Measurements from ENCODE around the gene SPNS2. TPM values are rescaled to one million over a fixed set of nuclear protein-coding genes. Genes with fewer than 3 reads are reported as not detected.

SPNS2 gene
- total RNA-seq, 2 donors from 2014 or later, result 7.2 to 16.8 TPM

- no peaks in the 10 kb centered on the region for H3K27me3 ChIP-seq
- no peak overlapping the region for H3K27ac ChIP-seq
- no peak for TF ChIP-seq CTCF (IDR thresholded peaks at IDR 0.05)
- H3K9me3 ChIP-seq, result no peaks in the 10 kb centered on the region
- H3K4me1 ChIP-seq, result peaks cover 0 to 14% of the 10 kb centered on the region in 2 donors
- no peak overlapping the region for H3K4me3 ChIP-seq
- DNase-seq (ENCODE audit: low spot score), result no peak
- peaks cover 81% of the 10 kb centered on the region for H3K36me3 ChIP-seq
These were observed 46.2 kb downstream of the SPNS2 start for GRCh38 chr17:4544951-4545216.

- TF ChIP-seq CTCF (IDR thresholded peaks at IDR 0.05), result no peak
- no peak for DNase-seq (ENCODE audit: low spot score)
- peaks cover 82% of the 10 kb centered on the region for H3K36me3 ChIP-seq
These were observed 46.7 kb downstream of the SPNS2 start for GRCh38 chr17:4545217-4545951.

GRCh38 chr17:4547118-4547906 lies 48.6 kb downstream of the SPNS2 start:
- no peaks in the 10 kb centered on the region for H3K9me3 ChIP-seq

More at GRCh38 chr17:4545217-4545951, 46.7 kb downstream of the SPNS2 start:
- no peak overlapping the region for H3K4me3 ChIP-seq
- peaks cover 0 to 9% of the 10 kb centered on the region in 2 donors for H3K4me1 ChIP-seq
- no peak overlapping the region for H3K27ac ChIP-seq
- no peaks in the 10 kb centered on the region for H3K9me3 ChIP-seq
- no peaks in the 10 kb centered on the region for H3K27me3 ChIP-seq

GRCh38 chr17:4548061-4548461 lies 49.4 kb downstream of the SPNS2 start:
- no peak for DNase-seq (ENCODE audit: low spot score)
- H3K4me3 ChIP-seq, result no peak overlapping the region
- no peaks in the 10 kb centered on the region for H3K4me1 ChIP-seq
- H3K27ac ChIP-seq, result no peak overlapping the region
- no peak for TF ChIP-seq CTCF (IDR thresholded peaks at IDR 0.05)
- peaks cover 83% of the 10 kb centered on the region for H3K36me3 ChIP-seq
- H3K9me3 ChIP-seq, result no peaks in the 10 kb centered on the region
- H3K27me3 ChIP-seq, result no peaks in the 10 kb centered on the region

More at GRCh38 chr17:4547118-4547906, 48.6 kb downstream of the SPNS2 start:
- no peak for DNase-seq (ENCODE audit: low spot score)
- no peak for TF ChIP-seq CTCF (IDR thresholded peaks at IDR 0.05)
- Histone ChIP-seq H3K4me1 (no peaks in the 10 kb centered on the region), H3K4me3 (no peak overlapping the region), H3K27ac (no peak overlapping the region), H3K27me3 (no peaks in the 10 kb centered on the region), H3K36me3 (peaks cover 83% of the 10 kb centered on the region)

GRCh38 chr17:4548721-4549531 lies 50.2 kb downstream of the SPNS2 start:
- Histone ChIP-seq H3K4me3 (no peak overlapping the region), H3K4me1 (peaks cover 0 to 3% of the 10 kb centered on the region in 2 donors), H3K36me3 (peaks cover 79% of the 10 kb centered on the region), H3K27ac (no peak overlapping the region), H3K27me3 (no peaks in the 10 kb centered on the region), H3K9me3 (no peaks in the 10 kb centered on the region)
- DNase-seq (ENCODE audit: low spot score), result no peak
- TF ChIP-seq CTCF (IDR thresholded peaks at IDR 0.05), result no peak

Measured in right atrium auricular region (tissue), 2 donors.